ENCODE results near the gene STRN3.

STRN3 gene

DNA sequence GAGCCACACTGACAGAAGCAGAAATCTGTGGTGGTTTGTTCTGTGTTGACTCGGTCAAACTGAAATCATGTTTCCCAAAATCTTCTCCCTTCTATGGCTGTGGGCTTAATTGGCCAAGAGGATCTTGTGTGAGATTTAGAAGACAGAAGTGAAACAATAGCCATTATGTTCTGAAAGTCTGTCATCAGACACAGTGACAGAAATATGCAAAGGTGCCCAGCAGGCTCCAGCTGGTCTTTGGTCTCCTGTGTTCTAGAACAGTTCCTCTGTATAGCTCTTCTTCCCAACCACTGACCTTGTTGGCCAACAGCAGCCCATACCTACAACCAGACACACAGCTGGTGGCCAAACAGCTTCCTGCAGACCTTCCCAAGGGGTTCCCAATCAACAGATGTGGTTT, 176.8 kb downstream of the STRN3 start:
- in situ Hi-C loops (cut with MboI; ENCODE audit: low sequenced_read_pairs, unreplicated experiment) = no loop called here
- no peak for DNase-seq (ENCODE audit: low spot score)
- TF ChIP-seq, protein P1, sequence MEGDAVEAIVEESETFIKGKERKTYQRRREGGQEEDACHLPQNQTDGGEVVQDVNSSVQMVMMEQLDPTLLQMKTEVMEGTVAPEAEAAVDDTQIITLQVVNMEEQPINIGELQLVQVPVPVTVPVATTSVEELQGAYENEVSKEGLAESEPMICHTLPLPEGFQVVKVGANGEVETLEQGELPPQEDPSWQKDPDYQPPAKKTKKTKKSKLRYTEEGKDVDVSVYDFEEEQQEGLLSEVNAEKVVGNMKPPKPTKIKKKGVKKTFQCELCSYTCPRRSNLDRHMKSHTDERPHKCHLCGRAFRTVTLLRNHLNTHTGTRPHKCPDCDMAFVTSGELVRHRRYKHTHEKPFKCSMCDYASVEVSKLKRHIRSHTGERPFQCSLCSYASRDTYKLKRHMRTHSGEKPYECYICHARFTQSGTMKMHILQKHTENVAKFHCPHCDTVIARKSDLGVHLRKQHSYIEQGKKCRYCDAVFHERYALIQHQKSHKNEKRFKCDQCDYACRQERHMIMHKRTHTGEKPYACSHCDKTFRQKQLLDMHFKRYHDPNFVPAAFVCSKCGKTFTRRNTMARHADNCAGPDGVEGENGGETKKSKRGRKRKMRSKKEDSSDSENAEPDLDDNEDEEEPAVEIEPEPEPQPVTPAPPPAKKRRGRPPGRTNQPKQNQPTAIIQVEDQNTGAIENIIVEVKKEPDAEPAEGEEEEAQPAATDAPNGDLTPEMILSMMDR (IDR thresholded peaks at IDR 0.05; ENCODE audit: borderline replicate concordance, control extremely low read depth, extremely low read depth, insufficient read depth, missing control alignments) = no peak

DNA sequence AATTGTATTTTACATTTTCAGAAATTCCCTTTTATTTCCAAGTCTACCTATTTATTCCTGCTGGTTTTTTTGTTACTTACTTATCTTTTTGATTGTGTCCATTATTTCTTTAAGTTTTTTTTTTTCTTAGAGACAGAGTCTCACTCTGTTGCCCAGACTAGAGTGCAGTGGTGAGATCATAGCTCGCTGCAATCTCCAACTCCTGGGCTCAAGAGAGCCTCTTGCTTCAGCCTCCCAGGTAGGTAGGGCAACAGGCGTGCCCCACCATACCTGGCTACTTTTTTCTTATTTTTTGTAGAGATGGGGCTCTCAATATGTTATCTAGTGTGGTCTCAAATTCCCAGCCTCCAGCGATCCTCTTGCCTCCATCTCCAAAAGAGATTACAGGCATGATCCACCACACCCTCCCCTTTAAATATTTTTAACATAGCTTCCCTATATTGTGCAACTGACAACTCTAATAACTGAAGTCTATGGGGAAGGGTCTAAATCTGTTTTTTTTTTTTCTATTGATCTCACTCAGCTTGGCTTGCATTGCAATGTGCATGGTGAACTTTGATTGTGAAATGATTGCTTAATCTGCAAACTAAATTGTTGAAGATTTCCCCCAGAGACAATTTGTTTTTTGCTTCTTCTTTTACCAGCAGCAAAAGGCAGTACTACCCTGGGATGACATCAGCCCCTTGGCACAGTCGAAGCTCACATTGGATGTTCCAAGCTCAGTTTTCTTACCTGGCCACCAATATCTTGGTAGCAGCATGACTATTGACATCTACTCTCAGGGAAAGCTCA, 177.5 kb downstream of the STRN3 start:
- no peak for DNase-seq (ENCODE audit: low spot score)
- TF ChIP-seq, protein P1 (IDR thresholded peaks at IDR 0.05; ENCODE audit: borderline replicate concordance, control extremely low read depth, extremely low read depth, insufficient read depth, missing control alignments) = no peak
- in situ Hi-C loops (cut with MboI; ENCODE audit: low sequenced_read_pairs, unreplicated experiment) = no loop called here
